Measurements from ENCODE around the gene ACTG2. TPM values are rescaled to one million over a fixed set of nuclear protein-coding genes. Genes with fewer than 3 reads are reported as not detected.

ACTG2 gene
- total and polyA plus RNA-seq, 2 donors, result 637 to 7,901 TPM

DNA sequence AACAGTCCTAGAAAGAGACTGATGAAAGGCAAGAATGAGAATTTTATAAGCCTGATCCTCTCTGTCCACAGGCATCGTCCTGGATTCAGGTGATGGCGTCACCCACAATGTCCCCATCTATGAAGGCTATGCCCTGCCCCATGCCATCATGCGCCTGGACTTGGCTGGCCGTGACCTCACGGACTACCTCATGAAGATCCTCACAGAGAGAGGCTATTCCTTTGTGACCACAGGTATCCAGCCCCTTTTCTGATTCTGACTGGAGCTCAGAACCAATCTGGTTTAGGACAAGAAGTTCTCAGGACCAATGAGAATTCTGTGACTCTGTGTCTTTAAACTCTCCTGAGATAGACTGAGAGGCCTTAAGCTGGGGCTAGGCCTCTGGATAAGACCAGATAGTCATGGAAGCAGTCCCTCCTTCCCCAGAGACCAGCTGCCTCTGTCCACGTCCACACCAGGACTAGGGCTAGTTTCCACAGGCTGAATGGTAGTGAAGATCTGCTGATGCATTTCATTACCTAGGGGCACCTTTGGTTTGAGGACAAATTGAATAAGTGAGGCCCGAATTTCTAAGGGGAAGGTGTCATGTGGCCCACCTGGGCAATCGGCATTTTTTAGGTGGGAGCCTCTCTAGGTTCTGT, 20.7 kb downstream of the ACTG2 start:
- no peak overlapping the region for H3K27ac ChIP-seq (ENCODE audit: low read depth)

DNA sequence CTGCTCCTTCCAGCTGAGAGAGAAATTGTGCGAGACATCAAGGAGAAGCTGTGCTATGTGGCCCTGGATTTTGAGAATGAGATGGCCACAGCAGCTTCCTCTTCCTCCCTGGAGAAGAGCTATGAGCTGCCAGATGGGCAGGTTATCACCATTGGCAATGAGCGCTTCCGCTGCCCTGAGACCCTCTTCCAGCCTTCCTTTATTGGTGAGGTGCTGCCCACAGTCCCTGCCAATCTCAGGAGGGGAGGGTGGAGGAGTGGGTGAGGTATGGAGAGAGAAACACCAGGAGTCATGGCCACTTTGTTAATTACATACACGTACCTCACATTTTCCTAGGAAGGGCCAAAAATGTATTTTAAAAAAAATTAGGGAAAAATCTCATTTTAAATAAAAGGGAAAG, 21.9 kb downstream of the ACTG2 start:
- Histone ChIP-seq H3K27ac (ENCODE audit: low read depth) (no peak overlapping the region), H3K4me3 (ENCODE audit: low read depth, low read length) (no peak overlapping the region), H3K36me3 (ENCODE audit: insufficient read depth) (no peaks in the 10 kb centered on the region), H3K4me1 (ENCODE audit: insufficient read depth) (no peaks in the 10 kb centered on the region)
- DNase-seq (ENCODE audit: extremely low spot score), result no peak
- 82% methylated on average over 4 of the region's 4 CpGs for WGBS

More for the DNA sequence above, 20.7 kb downstream of the ACTG2 start:
- no peaks in the 10 kb centered on the region for H3K4me1 ChIP-seq (ENCODE audit: insufficient read depth)
- no peak for DNase-seq (ENCODE audit: extremely low spot score)
- H3K4me3 ChIP-seq (ENCODE audit: low read depth, low read length), result no peak overlapping the region
- WGBS, result 84% methylated on average over 8 of the region's 8 CpGs
- no peaks in the 10 kb centered on the region for H3K36me3 ChIP-seq (ENCODE audit: insufficient read depth)

GRCh38 chr2:73915437-73915993, 22.7 kb downstream of the ACTG2 start:
- 85% methylated on average over 5 of the region's 5 CpGs for WGBS
- no peak overlapping the region for H3K4me3 ChIP-seq (ENCODE audit: low read depth, low read length)
- no peaks in the 10 kb centered on the region for H3K4me1 ChIP-seq (ENCODE audit: insufficient read depth)
- H3K36me3 ChIP-seq (ENCODE audit: insufficient read depth), result no peaks in the 10 kb centered on the region
- DNase-seq (ENCODE audit: extremely low spot score), result no peak
- H3K27ac ChIP-seq (ENCODE audit: low read depth), result no peak overlapping the region

DNA sequence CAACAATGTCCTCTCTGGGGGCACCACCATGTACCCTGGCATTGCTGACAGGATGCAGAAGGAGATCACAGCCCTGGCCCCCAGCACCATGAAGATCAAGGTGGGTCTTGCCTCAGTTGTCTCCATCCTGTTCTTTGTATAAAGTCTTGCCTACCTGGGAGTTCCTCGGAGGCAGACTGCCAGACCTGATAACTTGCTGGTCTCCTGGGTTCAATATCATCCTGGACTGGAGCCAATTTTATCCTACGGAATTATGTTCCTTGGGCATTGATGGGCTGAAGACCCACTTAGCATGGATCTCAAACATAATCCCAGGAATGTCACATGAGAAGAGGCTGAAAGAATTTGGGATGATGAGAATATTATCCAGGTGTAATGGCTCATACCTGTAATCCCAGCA, 23.9 kb downstream of the ACTG2 start:
- WGBS, result 58% methylated on average over 2 of the region's 2 CpGs
- DNase-seq (ENCODE audit: extremely low spot score), result no peak
- H3K4me3 ChIP-seq (ENCODE audit: low read depth, low read length), result no peak overlapping the region
- no peaks in the 10 kb centered on the region for H3K4me1 ChIP-seq (ENCODE audit: insufficient read depth)
- H3K27ac ChIP-seq (ENCODE audit: low read depth), result no peak overlapping the region
- no peaks in the 10 kb centered on the region for H3K36me3 ChIP-seq (ENCODE audit: insufficient read depth)

- Histone ChIP-seq H3K4me3 (ENCODE audit: low read depth, low read length) (no peak overlapping the region), H3K27ac (ENCODE audit: low read depth) (no peak overlapping the region), H3K4me1 (ENCODE audit: insufficient read depth) (no peaks in the 10 kb centered on the region), H3K36me3 (ENCODE audit: insufficient read depth) (no peaks in the 10 kb centered on the region)
- no peak for DNase-seq (ENCODE audit: extremely low spot score)
- 88% methylated on average over 2 of the region's 2 CpGs for WGBS
These were observed 24.5 kb downstream of the ACTG2 start for GRCh38 chr2:73917296-73917695.

DNA sequence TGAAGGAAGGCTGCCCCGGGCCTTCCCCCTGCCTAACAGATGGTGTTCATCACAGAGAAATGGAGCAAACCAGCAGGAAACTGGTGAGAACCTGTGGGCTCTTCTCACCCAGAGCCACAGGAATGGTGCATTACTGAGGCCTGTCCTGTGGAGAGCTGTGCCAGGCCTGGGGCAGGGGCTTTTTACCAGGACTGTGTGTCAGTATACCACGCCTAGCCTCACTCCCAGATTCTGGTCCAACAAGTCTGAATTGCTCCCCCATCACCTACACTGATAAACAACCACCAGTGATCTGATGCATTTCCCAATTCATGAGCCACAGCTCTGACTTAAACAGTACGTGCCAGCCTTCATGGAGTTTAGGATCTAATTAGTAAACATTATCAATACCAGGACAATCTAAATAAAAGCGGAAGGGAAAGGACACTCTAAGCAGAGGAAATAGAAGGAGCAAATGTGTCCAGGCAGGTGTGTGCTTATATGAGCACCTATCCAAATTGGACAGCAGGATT, 24.9 kb downstream of the ACTG2 start:
- Histone ChIP-seq H3K27ac (ENCODE audit: low read depth) (no peak overlapping the region), H3K36me3 (ENCODE audit: insufficient read depth) (no peaks in the 10 kb centered on the region), H3K4me3 (ENCODE audit: low read depth, low read length) (no peak overlapping the region), H3K4me1 (ENCODE audit: insufficient read depth) (no peaks in the 10 kb centered on the region)
- 69% methylated on average over 4 of the region's 4 CpGs for WGBS
- no peak for DNase-seq (ENCODE audit: extremely low spot score)

DNA sequence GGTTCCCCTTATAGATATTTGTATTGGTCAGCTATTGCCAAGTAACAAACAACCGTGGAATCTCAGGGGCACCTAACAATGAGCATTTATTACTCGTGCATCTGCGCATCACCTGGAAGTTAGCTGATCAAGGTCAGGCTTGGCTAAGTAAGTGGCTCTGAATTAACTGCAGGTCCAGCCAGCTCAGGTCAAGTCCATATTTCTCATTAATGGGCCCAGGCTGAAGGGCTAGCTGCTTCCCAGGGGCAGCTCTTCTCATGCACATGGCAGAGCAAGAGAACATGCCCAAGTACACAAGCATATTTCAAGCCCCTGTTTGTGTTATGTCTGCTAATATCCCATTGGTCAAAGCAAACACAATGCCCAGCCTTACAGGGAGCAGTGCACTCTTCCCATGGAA, 26.0 kb downstream of the ACTG2 start:
- WGBS, result 80% methylated on average over 3 of the region's 3 CpGs
- no peaks in the 10 kb centered on the region for H3K4me1 ChIP-seq (ENCODE audit: insufficient read depth)
- no peak overlapping the region for H3K27ac ChIP-seq (ENCODE audit: low read depth)
- H3K36me3 ChIP-seq (ENCODE audit: insufficient read depth), result no peaks in the 10 kb centered on the region
- DNase-seq (ENCODE audit: extremely low spot score), result no peak
- H3K4me3 ChIP-seq (ENCODE audit: low read depth, low read length), result no peak overlapping the region

DNA sequence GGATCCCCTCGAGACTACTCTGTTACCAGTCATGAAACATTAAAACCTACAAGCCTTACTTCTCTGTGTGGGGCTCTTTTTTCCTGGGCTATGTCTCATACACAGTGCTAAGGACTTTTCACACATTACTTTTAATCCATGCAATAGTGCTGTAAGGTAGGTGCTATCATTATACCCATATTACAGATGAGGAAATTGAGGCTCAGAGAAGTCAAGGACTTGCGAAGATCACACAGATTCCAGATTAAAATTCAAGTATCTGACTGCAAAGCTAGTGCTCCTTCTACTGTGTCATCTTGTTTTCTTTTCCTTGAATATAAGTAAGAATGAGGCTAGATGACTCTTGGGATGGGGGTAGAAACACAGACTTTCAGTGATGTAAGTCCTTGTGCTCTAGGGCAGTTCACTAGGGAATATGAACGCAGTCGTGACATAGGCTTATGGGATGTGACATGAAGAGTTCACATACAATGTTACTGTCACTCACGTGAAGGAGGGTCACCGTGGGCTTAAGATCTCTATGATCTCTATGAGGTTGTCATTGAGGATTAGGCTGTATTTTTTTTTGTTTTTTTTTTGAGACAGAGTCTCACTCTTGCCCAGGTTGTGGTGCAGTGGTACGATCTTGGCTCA, 26.9 kb downstream of the ACTG2 start:
- 68% methylated on average over 7 of the region's 7 CpGs for WGBS
- H3K4me1 ChIP-seq (ENCODE audit: insufficient read depth), result no peaks in the 10 kb centered on the region
- H3K27ac ChIP-seq (ENCODE audit: low read depth), result no peak overlapping the region
- H3K36me3 ChIP-seq (ENCODE audit: insufficient read depth), result no peaks in the 10 kb centered on the region
- no peak overlapping the region for H3K4me3 ChIP-seq (ENCODE audit: low read depth, low read length)
- DNase-seq (ENCODE audit: extremely low spot score), result no peak

DNA sequence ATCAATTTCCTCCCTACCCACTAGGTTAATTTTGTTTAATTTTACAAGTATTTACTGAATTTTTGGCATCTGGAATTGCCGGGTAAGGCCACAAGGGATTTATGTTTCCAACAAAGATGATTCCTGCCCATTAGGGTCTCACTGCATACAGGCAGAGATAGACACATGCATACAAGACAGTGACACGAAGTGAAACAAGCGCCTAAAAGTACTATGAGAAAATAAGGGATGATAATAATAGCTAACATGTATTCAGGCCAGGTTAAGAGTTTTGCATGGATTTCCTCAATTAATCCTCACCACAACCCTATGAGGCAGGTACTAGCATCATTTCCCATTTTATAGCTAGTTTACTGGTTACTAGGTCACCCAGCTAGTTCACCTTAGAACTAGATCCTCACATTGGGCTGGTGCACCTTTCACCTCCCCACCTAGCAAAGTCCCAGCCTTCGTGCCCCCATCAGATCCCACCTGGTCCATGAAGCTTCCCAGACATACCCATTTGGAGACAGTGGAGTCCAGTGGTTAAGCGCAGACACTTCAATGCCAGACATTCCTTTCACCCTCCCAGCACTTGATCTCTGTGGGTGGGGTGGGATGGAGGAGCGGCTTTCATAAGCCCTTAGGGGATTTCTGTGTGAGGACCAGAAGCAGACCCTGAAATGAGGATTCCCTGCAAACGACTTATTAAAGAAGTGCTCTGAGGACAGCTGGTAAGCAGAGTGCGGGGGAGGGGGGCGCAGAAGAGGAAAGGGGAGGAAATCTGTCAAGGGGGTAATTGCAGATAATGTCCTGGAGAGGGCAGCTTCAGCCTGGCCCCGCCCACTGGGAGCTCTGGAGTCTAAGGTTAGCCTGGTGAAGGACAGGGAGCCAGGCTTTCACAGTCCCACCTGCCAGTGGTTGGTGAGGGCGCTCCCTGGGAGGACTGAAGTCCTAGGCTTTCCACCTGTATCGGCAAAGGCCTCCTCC, 28.1 kb downstream of the ACTG2 start:
- no peak for DNase-seq (ENCODE audit: extremely low spot score)
- Histone ChIP-seq H3K4me3 (ENCODE audit: low read depth, low read length) (no peak overlapping the region), H3K4me1 (ENCODE audit: insufficient read depth) (no peaks in the 10 kb centered on the region), H3K27ac (ENCODE audit: low read depth) (no peak overlapping the region), H3K36me3 (ENCODE audit: insufficient read depth) (no peaks in the 10 kb centered on the region)
- 36% methylated on average over 12 of the region's 12 CpGs for WGBS

DNA sequence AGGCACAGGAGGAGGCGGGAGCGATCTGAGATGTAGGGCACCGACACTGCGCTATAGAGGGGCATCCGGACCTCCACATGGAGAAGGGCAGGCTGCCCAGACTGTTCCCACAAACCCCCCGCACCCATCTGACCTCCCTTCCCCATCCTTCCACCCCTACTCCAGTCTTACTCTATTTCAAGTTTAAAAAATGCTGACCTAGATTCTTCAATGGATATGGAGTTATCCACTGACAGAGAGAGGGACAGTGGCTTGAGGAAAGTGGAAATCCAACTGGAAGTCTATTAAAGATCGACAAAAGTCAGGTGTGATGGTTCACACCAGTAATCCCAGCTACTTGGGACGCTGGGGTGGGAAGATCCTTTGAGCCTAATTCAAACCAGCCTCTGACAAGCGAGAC, 28.8 kb downstream of the ACTG2 start:
- WGBS, result 67% methylated on average over 9 of the region's 9 CpGs
- H3K4me1 ChIP-seq (ENCODE audit: insufficient read depth), result no peaks in the 10 kb centered on the region
- no peak overlapping the region for H3K4me3 ChIP-seq (ENCODE audit: low read depth, low read length)
- no peaks in the 10 kb centered on the region for H3K36me3 ChIP-seq (ENCODE audit: insufficient read depth)
- H3K27ac ChIP-seq (ENCODE audit: low read depth), result no peak overlapping the region
- no peak for DNase-seq (ENCODE audit: extremely low spot score)

DNA sequence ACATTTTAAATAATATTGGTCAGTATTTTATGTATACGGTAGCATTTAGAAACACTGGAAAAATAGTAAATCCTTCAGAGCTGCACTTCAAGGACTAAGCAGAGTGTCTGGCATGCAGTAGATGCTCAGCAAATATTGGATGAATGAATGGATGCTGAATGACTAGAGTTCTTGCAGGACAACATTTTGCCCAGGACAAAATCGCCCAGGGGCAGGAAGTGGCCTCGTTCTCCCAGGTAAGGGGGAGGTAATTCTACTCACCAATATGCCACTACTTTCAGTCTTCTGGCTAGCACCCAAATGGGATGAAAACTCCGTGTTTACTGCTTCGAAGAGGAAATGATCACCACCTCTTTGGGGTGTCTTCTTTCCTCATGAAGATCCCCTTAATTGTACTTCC, 29.9 kb downstream of the ACTG2 start:
- WGBS, result 45% methylated on average over 5 of the region's 5 CpGs

GRCh38 chr2:73925033-73925704, 32.4 kb downstream of the ACTG2 start:
- WGBS, result 85% methylated on average over 7 of the region's 7 CpGs
- Histone ChIP-seq H3K36me3 (ENCODE audit: insufficient read depth) (no peaks in the 10 kb centered on the region), H3K4me3 (ENCODE audit: low read depth, low read length) (no peak overlapping the region), H3K4me1 (ENCODE audit: insufficient read depth) (peaks cover 1% of the 10 kb centered on the region), H3K27ac (ENCODE audit: low read depth) (no peak overlapping the region)
- no peak for DNase-seq (ENCODE audit: extremely low spot score)

More for the DNA sequence above, 29.9 kb downstream of the ACTG2 start:
- Histone ChIP-seq H3K4me3 (ENCODE audit: low read depth, low read length) (no peak overlapping the region), H3K4me1 (ENCODE audit: insufficient read depth) (no peaks in the 10 kb centered on the region), H3K27ac (ENCODE audit: low read depth) (no peak overlapping the region), H3K36me3 (ENCODE audit: insufficient read depth) (no peaks in the 10 kb centered on the region)
- DNase-seq (ENCODE audit: extremely low spot score), result no peak
